ENCODE data around the gene BLCAP. TPM values are rescaled to one million over a fixed set of nuclear protein-coding genes. Genes with fewer than 3 reads are reported as not detected.

Gene BLCAP, protein sequence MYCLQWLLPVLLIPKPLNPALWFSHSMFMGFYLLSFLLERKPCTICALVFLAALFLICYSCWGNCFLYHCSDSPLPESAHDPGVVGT
- 69.2 and 79.7 TPM in 2 replicates for total RNA-seq

GRCh38 chr20:37527638-37528445 lies at the start of gene BLCAP:
Gene BLCAP (minus strand): TSS chr20:37527876. CDS start chr20:37519174, 8,702 bp downstream.

GRCh38 chr20:37521061-37521771 lies 6.5 kb downstream of the BLCAP start, which contains the start of gene NNAT:
Gene NNAT (plus strand): TSS chr20:37521250. CDS start chr20:37521332, 82 bp downstream.

Other genes with a start within 250 kb of the BLCAP start
- 20.7 and 34.8 TPM in 2 replicates for gene MANBAL, start 238.2 kb downstream of the BLCAP start, total RNA-seq
- 28.8 and 31.0 TPM in 2 replicates for gene SRC, start 181.7 kb downstream of the BLCAP start, total RNA-seq
- gene NNAT, start 6.6 kb downstream of the BLCAP start, total RNA-seq, result 0.30 TPM in 1 of 2 replicates, not detected in the other
- 21.5 and 30.6 TPM in 2 replicates for gene CTNNBL1, start 166.2 kb upstream of the BLCAP start, total RNA-seq

Data from hair follicular keratinocyte (primary cell).